CD4-positive, alpha-beta T cell treated with Interleukin-15 for 4 hours (primary cell): ENCODE results near the gene TMPRSS3.

Experiments
- DNase-seq: peaks from one replicate; pipeline ENCODE4 v3.0.0-alpha.2; 2020; ENCODE audit warnings: low spot score

TMPRSS3 gene

DNA sequence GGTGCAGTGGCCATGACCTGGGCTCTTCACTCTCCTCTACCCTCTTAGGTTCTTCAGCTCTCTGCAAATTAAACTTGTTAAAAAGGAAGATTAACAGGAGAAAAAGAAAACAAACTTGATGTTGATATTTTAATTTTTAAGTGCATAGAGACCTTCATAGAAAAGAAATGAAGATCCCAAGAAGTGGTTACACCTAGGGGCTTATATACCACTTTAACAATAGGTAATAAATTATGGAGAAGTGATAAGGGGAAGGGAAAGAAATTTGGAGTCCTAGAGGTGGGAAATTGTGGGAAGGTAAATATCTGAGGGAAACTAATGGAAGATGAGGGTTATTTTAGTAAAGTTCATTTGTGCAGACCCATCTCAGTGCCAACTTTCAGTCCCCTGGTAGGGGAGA, 64.2 kb downstream of the TMPRSS3 start:
- DNase-seq, result no peak

DNA sequence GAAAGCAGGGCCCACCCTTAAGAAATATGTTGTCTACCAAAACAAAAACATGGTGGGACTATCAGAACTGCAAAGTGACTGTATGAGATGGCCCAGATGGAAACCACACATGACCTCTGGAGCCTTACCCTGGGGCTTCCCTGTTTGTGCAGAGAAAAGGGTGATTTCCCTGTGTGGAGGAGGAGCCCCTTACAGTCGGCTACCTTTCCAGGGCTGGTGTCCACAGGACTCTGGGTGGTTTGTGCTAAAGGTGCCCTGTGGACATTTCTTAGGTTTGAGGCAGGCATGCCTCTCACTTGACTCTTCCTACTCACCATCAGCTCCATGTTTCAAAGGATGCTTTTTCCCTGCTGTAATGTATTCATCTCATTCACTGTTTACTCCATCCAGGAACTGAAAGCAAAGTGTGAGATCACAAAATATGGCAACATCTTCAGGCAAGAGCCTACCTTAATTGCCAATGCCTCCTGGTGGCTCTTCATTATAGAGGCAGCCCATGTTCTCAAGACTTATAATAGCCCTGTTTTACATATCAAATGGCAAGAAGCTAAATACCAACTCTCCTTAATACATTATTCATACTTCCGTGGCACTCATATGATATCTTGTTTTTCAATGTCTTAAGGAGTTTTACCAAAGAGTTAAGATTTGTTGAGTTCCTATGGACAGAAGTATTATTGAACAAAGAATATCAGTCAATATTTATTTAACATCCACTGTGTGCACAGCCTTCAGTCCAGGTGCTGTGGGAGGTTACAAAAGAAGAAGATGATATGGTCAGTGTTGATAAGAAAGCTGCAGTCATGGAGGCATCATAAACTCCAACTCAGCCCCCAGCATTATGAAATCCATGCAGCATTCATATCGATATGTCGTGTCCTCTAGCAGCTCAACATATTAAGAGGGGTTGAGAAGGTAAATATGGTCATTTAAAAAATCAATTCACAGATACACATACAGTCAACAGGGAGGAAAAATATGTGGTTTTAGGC, 65.2 kb downstream of the TMPRSS3 start:
- DNase-seq, result no peak

DNA sequence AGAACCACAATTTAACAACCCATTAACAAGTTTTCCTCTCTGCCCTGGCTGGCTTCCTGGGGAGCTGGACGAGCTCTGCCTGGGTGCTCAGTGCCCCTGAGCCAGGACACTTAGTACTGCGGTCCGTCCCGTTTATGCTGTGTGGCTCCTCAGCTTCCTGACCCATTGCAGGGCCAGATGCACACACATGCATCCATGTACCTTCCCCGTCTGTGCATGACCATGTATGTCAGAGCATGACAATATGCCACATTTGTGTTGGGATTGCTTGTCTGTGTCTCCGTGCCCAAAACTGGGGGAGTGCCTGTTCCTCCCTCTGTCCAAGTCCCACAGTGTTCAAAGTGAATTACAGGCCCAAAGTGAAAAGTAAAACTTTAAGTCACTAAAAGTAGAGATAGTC, 71.0 kb downstream of the TMPRSS3 start:
- DNase-seq, result no peak
